ENCODE data around the gene ZC3H6. TPM values are rescaled to one million over a fixed set of nuclear protein-coding genes. Genes with fewer than 3 reads are reported as not detected.

Gene ZC3H6
- total and polyA plus RNA-seq, 2 of the 4 experiments (the other 2 are of a cell fraction) = 0.55 to 2.0 TPM

GRCh38 chr2:112301973-112302372, 26.6 kb downstream of the ZC3H6 start:
- Histone ChIP-seq H3K36me3 (ENCODE audit: control insufficient read depth, insufficient read depth, low read length) (no peaks in the 10 kb centered on the region; the same call in 1 of the 2 replicates), H3K4me2 (ENCODE audit: low read depth, low read length) (no peak overlapping the region), H3K18ac (ENCODE audit: low read depth, low read length) (no peak overlapping the region), H2BK20ac (ENCODE audit: low read depth, low read length) (no peak overlapping the region), H4K5ac (ENCODE audit: low read depth, low read length) (no peak overlapping the region), H4K20me1 (ENCODE audit: insufficient read depth, low read length) (no peaks in the 10 kb centered on the region), H3K4ac (ENCODE audit: low read depth, low read length) (no peak overlapping the region), H3K4me1 (ENCODE audit: control insufficient read depth, insufficient read depth, low read length) (peaks cover 7% of the 10 kb centered on the region), H3K27ac (ENCODE audit: insufficient read depth, low read length) (no peak overlapping the region), H3K9ac (ENCODE audit: low read depth, low read length) (no peak overlapping the region), H3K4me3 (ENCODE audit: insufficient read depth, low read depth, low read length) (no peak overlapping the region), H2BK15ac (ENCODE audit: low read depth, low read length) (no peak overlapping the region), H3K56ac (ENCODE audit: extremely low read depth, insufficient read depth, low read length) (no peak overlapping the region), H3K79me1 (ENCODE audit: low read depth in 1 of 2, low read length in 2 of 2) (no peaks in the 10 kb centered on the region; a peak in 1 of 4 replicates), H4K91ac (ENCODE audit: insufficient read depth, low read depth, low read length) (no peak overlapping the region), H2BK120ac (ENCODE audit: low read depth, low read length) (no peak overlapping the region), H3K27me3 (ENCODE audit: control insufficient read depth, insufficient read depth, low read length) (no peaks in the 10 kb centered on the region), H2AK9ac (replicated peaks; ENCODE audit: low read depth, low read length, poor library complexity) (no peak overlapping the region), H2AFZ (replicated peaks; ENCODE audit: low read length, poor library complexity) (no peak overlapping the region), H3K9me3 (ENCODE audit: control insufficient read depth, insufficient read depth, low read length) (no peaks in the 10 kb centered on the region), H3K9me1 (ENCODE audit: insufficient read depth, low read length) (no peaks in the 10 kb centered on the region), H2BK5ac (ENCODE audit: low read depth, low read length, poor library complexity, severe bottlenecking) (no peak overlapping the region), H2AK5ac (ENCODE audit: low read depth, low read length) (no peak overlapping the region), H4K8ac (ENCODE audit: low read depth in 2 of 2, low read length in 2 of 2) (no peak overlapping the region; a peak in 1 of 4 replicates), H3K14ac (replicated peaks; ENCODE audit: low read depth, low read length) (no peak overlapping the region), H3K23ac (ENCODE audit: low read depth, low read length) (no peak overlapping the region)
- DNase-seq (no peak), ATAC-seq (ENCODE audit: low read depth) (no peak)
- TF ChIP-seq RFX5 (IDR thresholded peaks at IDR 0.05; ENCODE audit: low read depth, low read length) = no peak
- no peak for TF ChIP-seq CTCF (conservative IDR thresholded peaks at IDR 0.05; ENCODE audit: low read depth, low read length)
- TF ChIP-seq NFE2L2 (IDR thresholded peaks at IDR 0.05; ENCODE audit: low read depth, low read length) = no peak
- no peak for TF ChIP-seq ELK1 (IDR thresholded peaks at IDR 0.05; ENCODE audit: borderline replicate concordance, low read depth, low read length)
- no peak for TF ChIP-seq MAFK (IDR thresholded peaks at IDR 0.05; ENCODE audit: low read depth, low read length)
- no peak for TF ChIP-seq RAD21 (IDR thresholded peaks at IDR 0.05; ENCODE audit: low read length)
- TF ChIP-seq MXI1 (IDR thresholded peaks at IDR 0.05; ENCODE audit: borderline replicate concordance, low read depth, low read length) = no peak
- TF ChIP-seq CHD1 (IDR thresholded peaks at IDR 0.05; ENCODE audit: low read depth, low read length) = no peak
- no peak for TF ChIP-seq CEBPB (IDR thresholded peaks at IDR 0.05; ENCODE audit: low read depth, low read length)
- in situ Hi-C loops (cut with MboI; ENCODE audit: low sequenced_read_pairs) (no loop called here), intact Hi-C loops (cut with micrococcal nuclease) (no loop called here), dilution Hi-C loops (cut with HindIII; ENCODE audit: low sequenced_read_pairs, unreplicated experiment) (no loop called here)
- POLR2A ChIA-PET (ENCODE audit: unreplicated experiment) = no interaction called here
- BruUV-seq (replicated peaks) = no TSS peak
- CTCF ChIA-PET = interaction anchor here (1.0 kb wide), 1 partner anchor 24 kb away, joined by 3 read pairs; no protein-coding TSS in a partner anchor

Data from IMR-90 (cell line).